Spleen (tissue), 11 donors: ENCODE measurements around the gene ABI1. TPM values are rescaled to one million over a fixed set of nuclear protein-coding genes. Genes with fewer than 3 reads are reported as not detected.

Experiments used
- DNase-seq: peaks from one replicate; pipeline ENCODE4 v3.0.0-alpha.2; 2020
- H3K27ac ChIP-seq, 8 donors: fragments of 200-600 bp; sonication (generic) in 7 of 8; 1 replicate in 4 of 8; 2 replicates in 4 of 8; pipeline versions ENCODE4 v1.5.0 to v1.8.0; 2016 to 2021; ENCODE audit warnings: inconsistent platforms in 4 of 8, mild to moderate bottlenecking in 4 of 8, moderate library complexity in 1 of 8
- H3K27me3 ChIP-seq, 7 donors: fragments of 200-600 bp; sonication (generic) in 6 of 7; replicated peaks in 1 of 7; 1 replicate in 4 of 7; 2 replicates in 3 of 7; pipeline versions ENCODE4 v1.5.0 to v1.8.0; 2016 to 2021; ENCODE audit warnings: inconsistent platforms in 3 of 7, mild to moderate bottlenecking in 1 of 7
- H3K36me3 ChIP-seq, 6 donors: fragments of 200-600 bp; sonication (generic) in 5 of 6; 1 replicate in 4 of 6; 2 replicates in 2 of 6; pipeline versions ENCODE4 v1.5.0 to v1.8.0; 2016 to 2021; ENCODE audit warnings: inconsistent platforms in 2 of 6
- H3K4me1 ChIP-seq, 6 donors: fragments of 200-600 bp; sonication (generic) in 5 of 6; 1 replicate in 3 of 6; 2 replicates in 3 of 6; pipeline versions ENCODE4 v1.5.0 to v1.8.0; 2016 to 2021; ENCODE audit warnings: inconsistent platforms in 3 of 6
- H3K4me3 ChIP-seq, 8 donors: fragments of 200-600 bp; sonication (generic) in 7 of 8; 1 replicate in 4 of 8; 2 replicates in 4 of 8; pipeline versions ENCODE4 v1.5.0 to v1.8.0; 2016 to 2021; ENCODE audit warnings: inconsistent platforms in 4 of 8, mild to moderate bottlenecking in 4 of 8, moderate library complexity in 2 of 8
- H3K9me3 ChIP-seq, 8 donors: fragments of 200-600 bp; sonication (generic) in 7 of 8; 1 replicate in 4 of 8; 2 replicates in 4 of 8; pipeline versions ENCODE4 v1.5.0 to v1.8.0; 2016 to 2021; ENCODE audit warnings: inconsistent platforms in 4 of 8
- POLR2A ChIP-seq, 3 donors: fragments of 450-650 bp; IDR thresholded peaks; one replicate each; pipeline ENCODE4 v1.5.1; 2017; ENCODE audit warnings: antibody characterized with exemption in 3 of 3, mild to moderate bottlenecking in 1 of 3
- POLR2AphosphoS5 ChIP-seq, 3 donors: sonication (generic); formaldehyde crosslinking; IDR thresholded peaks; one replicate each; pipeline ENCODE4 v1.5.1; 2017; ENCODE audit warnings: antibody characterized with exemption in 3 of 3
- WGBS, 5 donors: extraction: QIAGEN DNeasy Blood & Tissue Kit in 3 of 5; methylation state at CpG; one replicate each; pipeline versions ENCODE4 v1.1.5 to v1.1.7; 2013 to 2018; 5-methylcytosine and 5-hydroxymethylcytosine counted together
- intact Hi-C: fragments of 100-400 bp; cut with DNase I; formaldehyde crosslinking; loops from one replicate; pipeline ENCODE4 v1.15.0; 2023; ENCODE audit warnings: low total_unique reads
- polyA plus RNA-seq, 3 donors: library from polyadenylated mRNA; stranded (reverse); fragments of 200-250 nt; gene quantifications; one replicate each; pipeline ENCODE4 v1.2.1, GENCODE V29; 2013
- total RNA-seq, 7 donors: library from RNA; depleted of rRNA in 3 of 7; stranded (reverse); fragments of >200 nt in 3 of 7; fragmentation: NEBNext Ultra II Directional in 4 of 7; extraction: Animal tissue kit (Norgen Biotek cat#: 25700) in 4 of 7; gene quantifications; one replicate each; pipeline versions ENCODE4 v1.1.0 to v1.2.1, GENCODE V29; 2016 to 2021
- TF ChIP-seq, protein P1 (sequence below), 11 experiments: fragments of 200-600 bp in 7 of 11; fragments of 450-650 bp in 4 of 11; sonication (generic) in 4 of 11; IDR thresholded peaks in 8 of 11; conservative IDR thresholded peaks in 3 of 11; 1 replicate in 7 of 11; 2 replicates in 4 of 11; pipeline versions ENCODE4 v1.4.0 to v1.8.0; 2016 to 2021; ENCODE audit warnings: antibody characterized with exemption in 11 of 11, inconsistent platforms in 4 of 11, mild to moderate bottlenecking in 1 of 11
- donor health status: healthy with polysubstance abuse.
- donor health status: DM: no; HTN: no; CAD: no; lungs with moderate emphysema.
- donor health status: DM: no; HTN: no; CAD: no.
- donor health status: Bipolar disorder and iron deficiency.
- donor health status: healthy.
- donor health status: DM: no; HTN: no; CAD: no.
- donor health status: DM: yes; HTN: yes; CAD: no.

ABI1 gene
- total and polyA plus RNA-seq, 10 donors, result 33.4 to 74.0 (median 55.9) TPM

DNA sequence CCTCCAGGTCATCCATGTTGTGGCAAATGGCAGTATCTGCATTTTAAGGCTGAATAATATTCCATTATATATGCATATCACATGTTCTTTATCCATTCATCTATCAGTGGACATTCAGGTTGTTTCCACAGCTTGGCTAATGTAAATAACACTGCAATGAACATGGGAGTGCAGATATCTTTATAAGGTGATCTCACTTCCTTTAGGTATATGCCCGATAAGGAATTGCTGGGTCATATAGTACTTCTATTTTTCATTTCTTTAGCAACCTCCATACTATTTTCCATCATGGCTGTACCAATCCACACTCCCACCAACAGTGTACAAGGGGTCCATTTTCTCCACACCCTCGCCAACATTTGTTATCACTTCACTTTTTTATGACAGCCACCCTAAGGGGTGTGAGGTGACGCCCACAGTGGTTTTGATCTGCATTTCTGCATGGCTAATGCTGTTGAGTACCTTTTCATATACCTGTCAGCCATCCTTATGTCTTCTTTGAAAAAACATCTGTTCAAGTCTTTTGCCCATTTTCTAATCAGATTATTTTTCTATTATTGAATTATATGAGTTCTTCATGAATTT lies 18.9 kb downstream of the ABI1 start:
- TF ChIP-seq POLR2A (IDR thresholded peaks at IDR 0.05), result no peak
- no peak for TF ChIP-seq POLR2AphosphoS5 (IDR thresholded peaks at IDR 0.05)
- TF ChIP-seq, protein P1, sequence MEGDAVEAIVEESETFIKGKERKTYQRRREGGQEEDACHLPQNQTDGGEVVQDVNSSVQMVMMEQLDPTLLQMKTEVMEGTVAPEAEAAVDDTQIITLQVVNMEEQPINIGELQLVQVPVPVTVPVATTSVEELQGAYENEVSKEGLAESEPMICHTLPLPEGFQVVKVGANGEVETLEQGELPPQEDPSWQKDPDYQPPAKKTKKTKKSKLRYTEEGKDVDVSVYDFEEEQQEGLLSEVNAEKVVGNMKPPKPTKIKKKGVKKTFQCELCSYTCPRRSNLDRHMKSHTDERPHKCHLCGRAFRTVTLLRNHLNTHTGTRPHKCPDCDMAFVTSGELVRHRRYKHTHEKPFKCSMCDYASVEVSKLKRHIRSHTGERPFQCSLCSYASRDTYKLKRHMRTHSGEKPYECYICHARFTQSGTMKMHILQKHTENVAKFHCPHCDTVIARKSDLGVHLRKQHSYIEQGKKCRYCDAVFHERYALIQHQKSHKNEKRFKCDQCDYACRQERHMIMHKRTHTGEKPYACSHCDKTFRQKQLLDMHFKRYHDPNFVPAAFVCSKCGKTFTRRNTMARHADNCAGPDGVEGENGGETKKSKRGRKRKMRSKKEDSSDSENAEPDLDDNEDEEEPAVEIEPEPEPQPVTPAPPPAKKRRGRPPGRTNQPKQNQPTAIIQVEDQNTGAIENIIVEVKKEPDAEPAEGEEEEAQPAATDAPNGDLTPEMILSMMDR (IDR thresholded peaks at IDR 0.05 in 8 of 11, conservative IDR thresholded peaks at IDR 0.05 in 3 of 11), result no peak
- intact Hi-C loops, result loop anchor here (10.0 kb wide), 1 partner anchor 87 kb away; no protein-coding TSS in a partner anchor
- H3K4me3 ChIP-seq, result no peak overlapping the region
- WGBS, 5 donors, result 46 to 79% (median 65%) methylated on average over 3 of the region's 3 CpGs
- no peak for DNase-seq
- peaks cover 22 to 93% (median 71%) of the 10 kb centered on the region in 6 donors for H3K4me1 ChIP-seq
- H3K27me3 ChIP-seq, result no peaks in the 10 kb centered on the region
- H3K9me3 ChIP-seq, result no peaks in the 10 kb centered on the region
- H3K27ac ChIP-seq, result no peak overlapping the region
- H3K36me3 ChIP-seq, result no peaks in the 10 kb centered on the region

DNA sequence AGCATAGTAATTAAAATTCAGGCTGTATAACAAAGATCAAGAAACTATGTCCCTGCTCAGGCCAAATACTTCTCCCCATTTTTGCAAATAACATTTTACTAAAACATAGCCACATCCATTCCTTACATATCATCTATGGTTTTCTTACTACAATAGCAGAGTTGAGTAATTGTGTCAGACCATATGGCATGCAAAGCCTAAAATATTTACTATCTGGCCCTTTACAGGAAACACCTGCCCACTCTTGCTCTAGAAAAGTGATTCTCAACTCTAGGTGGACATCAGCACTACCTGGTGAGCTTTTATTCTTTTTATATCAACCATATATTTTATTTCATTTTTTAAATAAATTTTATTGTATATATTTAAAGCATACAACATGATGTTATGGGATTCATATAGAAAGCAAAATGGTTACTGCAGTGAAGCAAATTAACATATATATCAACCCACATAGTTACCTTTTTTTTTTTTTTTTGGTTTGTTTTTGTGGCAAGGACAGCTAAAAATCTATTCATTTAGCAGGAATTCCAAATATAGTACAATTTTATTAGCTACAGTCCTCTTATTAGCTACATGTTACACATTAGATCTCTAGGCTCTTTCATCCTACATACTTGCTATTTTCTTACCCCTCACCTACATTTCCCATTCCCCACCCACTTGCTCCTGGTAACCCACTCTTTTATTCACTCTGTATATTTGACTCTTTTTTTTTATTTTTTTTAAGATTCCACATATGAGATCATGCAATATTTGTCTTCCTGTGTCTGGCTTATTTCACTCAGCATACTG lies 19.6 kb downstream of the ABI1 start:
- Histone ChIP-seq H3K36me3 (peaks cover 0 to under 1% (median 0%) of the 10 kb centered on the region in 6 donors), H3K9me3 (no peaks in the 10 kb centered on the region), H3K27me3 (no peaks in the 10 kb centered on the region), H3K4me1 (peaks cover 22 to 93% (median 69%) of the 10 kb centered on the region in 6 donors), H3K4me3 (no peak overlapping the region), H3K27ac (no peak overlapping the region)
- no peak for DNase-seq
- intact Hi-C loops, result loop anchor here (10.0 kb wide), 1 partner anchor 86 kb away; no protein-coding TSS in a partner anchor
- TF ChIP-seq, protein P1 (IDR thresholded peaks at IDR 0.05 in 8 of 11, conservative IDR thresholded peaks at IDR 0.05 in 3 of 11), result no peak
- TF ChIP-seq POLR2A (IDR thresholded peaks at IDR 0.05), result no peak

DNA sequence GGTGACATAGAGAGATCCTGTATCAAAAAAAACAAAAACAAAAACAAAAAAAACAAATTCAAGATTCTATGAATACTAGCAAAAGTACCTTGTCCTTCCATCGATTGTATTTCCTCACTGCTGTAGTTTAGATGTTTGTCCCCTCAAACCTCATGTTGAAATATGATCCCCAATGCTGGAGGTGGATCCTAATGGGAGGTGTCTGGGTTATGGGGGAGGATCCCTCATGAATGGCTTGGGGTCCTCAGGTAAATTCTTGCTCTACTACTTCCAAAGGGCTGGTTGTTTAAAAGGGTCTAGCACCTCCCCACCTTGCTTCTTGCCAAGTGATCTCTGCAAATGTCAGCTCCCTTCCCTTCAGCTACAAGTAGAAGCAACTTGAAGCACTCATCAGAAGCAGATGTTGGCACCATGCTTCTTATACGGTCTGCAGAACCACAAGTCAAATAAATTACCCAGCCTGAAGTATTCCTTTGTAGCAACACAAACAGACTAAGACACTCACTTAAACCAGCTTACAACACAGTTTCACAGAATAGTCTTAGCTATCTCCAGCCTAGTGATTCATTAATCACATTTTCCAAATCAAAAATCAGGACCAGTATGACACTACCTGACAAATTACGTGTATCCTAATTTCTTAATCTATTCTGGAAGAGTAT lies 20.7 kb downstream of the ABI1 start:
- DNase-seq, result no peak

More for the DNA sequence above, 20.7 kb downstream of the ABI1 start:
- intact Hi-C loops, result loop anchor here (10.0 kb wide), 1 partner anchor 85 kb away; no protein-coding TSS in a partner anchor
- Histone ChIP-seq H3K9me3 (no peaks in the 10 kb centered on the region), H3K27ac (peak overlapping the region in 1 of 8 donors; percentile 0), H3K27me3 (no peaks in the 10 kb centered on the region), H3K4me3 (no peak overlapping the region), H3K36me3 (peaks cover 0 to 5% (median 0%) of the 10 kb centered on the region in 6 donors), H3K4me1 (peaks cover 21 to 83% (median 60%) of the 10 kb centered on the region in 6 donors)
- WGBS, 5 donors, result 64 to 71% (median 70%) methylated on average over 3 of the region's 3 CpGs
- TF ChIP-seq POLR2A (IDR thresholded peaks at IDR 0.05) (no peak), POLR2AphosphoS5 (IDR thresholded peaks at IDR 0.05) (no peak)
- TF ChIP-seq, protein P1 (IDR thresholded peaks at IDR 0.05 in 8 of 11, conservative IDR thresholded peaks at IDR 0.05 in 3 of 11), result no peak
